HG02642 (cell line): ENCODE measurements around the gene ANK3.

ENCODE experiments used
- ATAC-seq: cut with Tn5 transposase; IDR thresholded peaks from one replicate; pipeline ENCODE4 v1.9.1; 2021; ENCODE audit warnings: mild to moderate bottlenecking; ENCODE audit not compliant: unreplicated experiment, poor library complexity

The ANK3 gene

GRCh38 chr10:60155099-60155877 lies 234.4 kb downstream of the ANK3 start:
- ATAC-seq = no peak

DNA sequence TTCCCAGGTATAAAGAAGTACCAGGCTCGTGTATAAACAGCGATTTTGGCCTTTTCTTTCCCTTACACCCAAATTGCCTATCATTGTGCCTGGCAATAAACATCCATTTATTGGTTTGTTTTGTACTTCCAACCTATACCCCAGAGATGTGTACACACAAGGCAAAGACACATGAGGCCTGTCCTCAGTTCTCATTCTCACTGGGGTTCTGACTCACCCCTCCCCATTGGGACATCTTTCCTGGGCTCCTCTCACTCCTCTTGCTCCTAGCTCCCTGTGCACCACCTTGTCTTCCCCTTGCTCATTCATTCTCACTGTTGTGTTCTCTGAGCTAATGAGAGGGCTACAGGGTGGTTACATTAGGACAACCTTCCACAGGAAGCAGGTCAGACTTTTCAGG lies 240.7 kb downstream of the ANK3 start:
- no peak for ATAC-seq

DNA sequence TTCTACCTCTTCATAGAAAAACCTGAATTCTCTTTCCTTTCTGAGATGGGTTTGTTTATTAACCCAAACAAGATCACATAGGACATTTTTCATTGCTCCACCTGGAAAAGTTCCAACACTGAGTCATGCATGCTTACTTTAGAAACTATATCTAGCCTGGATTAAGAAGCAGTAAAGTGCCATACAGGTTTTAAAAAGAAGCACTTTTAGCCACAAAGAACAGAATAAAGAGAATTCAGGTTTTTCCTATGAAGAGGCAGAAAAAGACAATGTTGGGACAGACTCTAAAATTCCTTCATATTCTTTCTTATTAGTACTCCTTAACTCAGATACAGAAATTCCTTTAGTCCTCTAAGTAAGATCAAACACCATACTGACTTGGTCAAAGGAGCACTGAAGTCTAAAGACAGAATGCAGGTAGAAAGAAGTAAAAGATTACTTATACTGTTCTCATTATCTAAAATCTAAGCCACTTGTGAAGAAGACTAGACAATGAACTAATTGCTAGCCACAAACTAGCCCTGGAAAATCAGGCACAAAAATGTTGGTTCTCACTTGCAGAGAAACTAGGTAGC lies 241.3 kb downstream of the ANK3 start:
- no peak for ATAC-seq

- ATAC-seq = no peak
These were observed 242.0 kb downstream of the ANK3 start for GRCh38 chr10:60147576-60148265.

GRCh38 chr10:60147025-60147424 lies 242.7 kb downstream of the ANK3 start:
- ATAC-seq = no peak

DNA sequence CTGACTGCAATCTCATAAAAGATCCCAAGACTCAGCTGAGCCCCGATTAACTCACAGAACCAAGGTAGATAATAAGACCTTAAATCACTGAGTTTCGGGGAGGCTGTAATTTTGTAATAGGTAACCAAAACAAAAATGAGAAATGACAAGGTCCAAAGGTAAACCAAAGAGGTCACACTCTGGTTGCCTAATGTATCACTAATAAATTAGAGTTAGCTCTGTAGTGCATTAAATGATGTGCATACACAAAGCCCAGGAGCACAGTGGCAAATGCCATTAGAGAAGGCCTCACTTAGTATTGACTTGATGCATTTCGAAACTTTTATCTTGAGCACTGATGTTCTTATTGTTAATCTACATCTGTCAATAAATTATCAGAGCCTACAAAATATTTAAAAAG lies 245.6 kb downstream of the ANK3 start:
- ATAC-seq = no peak

GRCh38 chr10:60142736-60143135 lies 246.9 kb downstream of the ANK3 start:
- no peak for ATAC-seq

DNA sequence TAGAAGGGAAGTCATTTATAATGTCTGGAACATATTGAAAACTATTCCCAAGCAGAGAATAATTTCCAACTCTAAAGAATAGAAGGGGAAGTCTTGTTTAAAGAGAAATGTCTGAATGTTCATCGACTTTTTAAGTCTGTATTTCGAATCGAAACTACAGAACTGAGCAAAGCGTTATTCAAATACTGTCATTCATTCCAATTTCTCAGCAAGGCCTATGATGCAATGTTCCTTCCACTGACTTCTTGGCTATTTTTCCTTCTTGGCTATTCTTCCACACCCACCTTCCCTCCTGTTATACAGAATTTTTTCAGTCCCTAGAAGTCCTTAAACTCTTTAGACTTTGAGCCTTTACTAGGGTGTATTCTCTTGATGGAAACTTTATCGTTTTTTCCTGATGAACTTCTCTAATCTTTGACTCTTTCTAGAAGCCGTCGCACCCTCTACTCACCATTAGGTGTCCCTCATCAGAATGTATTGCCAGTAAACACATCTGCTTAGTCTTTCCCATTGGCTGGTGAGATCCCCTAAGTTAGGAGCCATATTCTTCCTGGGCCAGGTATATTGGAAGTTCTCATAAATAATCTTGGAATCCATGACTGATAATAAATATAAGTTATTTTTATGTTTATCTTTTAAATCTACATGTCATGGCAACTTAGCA lies 247.6 kb downstream of the ANK3 start:
- ATAC-seq = no peak

DNA sequence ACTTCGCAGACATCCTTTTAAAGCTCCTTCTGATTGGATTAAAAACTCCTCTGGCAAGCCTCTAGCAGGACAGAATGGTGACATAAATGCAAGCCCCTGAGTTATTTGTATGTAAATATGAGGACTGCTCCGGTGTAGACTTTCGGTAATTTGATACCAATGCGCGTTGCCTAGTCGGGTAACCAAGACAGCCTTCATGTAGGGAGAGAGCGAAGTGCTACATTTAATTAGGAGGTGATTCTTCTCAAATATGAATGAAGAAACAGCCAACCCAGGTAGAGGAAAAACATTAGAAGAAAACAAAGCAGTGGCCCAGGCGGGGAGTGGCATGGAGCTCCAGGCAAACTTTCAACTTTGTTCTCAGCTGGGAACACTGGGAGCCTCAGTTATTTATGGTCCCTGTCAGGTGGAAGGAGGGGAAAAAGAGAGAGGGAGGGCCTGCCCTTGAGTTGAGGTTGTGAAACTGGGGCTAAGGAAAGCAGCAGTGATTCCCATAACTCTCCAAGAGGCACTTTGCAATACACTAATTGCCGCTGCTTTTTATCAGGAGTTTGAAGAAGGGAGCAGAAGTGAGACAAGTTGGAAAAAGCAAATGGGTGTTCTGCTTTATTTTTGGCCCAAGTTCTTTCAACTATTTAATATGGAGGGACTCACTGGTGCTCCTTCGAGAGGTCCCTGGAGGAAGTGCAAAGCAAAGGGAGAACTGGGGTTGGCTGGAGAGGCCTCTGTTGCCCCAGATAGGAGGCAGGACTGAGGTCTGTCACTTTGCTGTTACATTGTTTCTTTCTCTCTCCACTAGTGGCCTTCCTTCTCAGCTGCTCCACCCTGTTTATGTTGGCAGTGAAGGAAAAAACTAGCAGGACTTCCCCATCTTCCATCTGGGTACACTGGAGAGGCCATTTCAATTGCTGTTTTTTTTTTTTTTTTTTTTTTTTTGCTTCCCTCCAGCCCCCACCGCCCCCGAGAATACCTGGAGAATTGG lies 248.7 kb downstream of the ANK3 start:
- no peak for ATAC-seq

- ATAC-seq = no peak
These were observed 249.7 kb downstream of the ANK3 start for GRCh38 chr10:60139798-60140566.

DNA sequence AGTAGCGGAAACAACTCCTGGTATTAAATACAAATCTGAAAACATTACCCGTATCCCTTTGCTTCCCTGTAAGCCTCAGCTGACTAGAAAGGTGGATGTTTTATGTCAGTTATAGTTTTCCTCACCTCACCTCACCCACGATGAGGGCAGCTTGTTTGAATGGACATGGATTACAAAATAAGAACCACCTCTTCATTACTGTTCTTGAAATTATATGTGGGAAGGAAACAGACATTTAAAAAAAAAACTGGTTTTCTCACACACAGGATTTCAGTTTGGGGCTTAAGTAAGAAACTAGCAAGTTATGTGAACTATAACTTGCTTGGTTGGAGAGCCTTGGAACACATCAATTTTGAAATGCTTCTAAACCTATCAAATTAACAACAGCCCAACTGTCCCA lies 250.4 kb downstream of the ANK3 start:
- ATAC-seq = no peak

GRCh38 chr10:60138842-60139241 lies 250.8 kb downstream of the ANK3 start:
- no peak for ATAC-seq

DNA sequence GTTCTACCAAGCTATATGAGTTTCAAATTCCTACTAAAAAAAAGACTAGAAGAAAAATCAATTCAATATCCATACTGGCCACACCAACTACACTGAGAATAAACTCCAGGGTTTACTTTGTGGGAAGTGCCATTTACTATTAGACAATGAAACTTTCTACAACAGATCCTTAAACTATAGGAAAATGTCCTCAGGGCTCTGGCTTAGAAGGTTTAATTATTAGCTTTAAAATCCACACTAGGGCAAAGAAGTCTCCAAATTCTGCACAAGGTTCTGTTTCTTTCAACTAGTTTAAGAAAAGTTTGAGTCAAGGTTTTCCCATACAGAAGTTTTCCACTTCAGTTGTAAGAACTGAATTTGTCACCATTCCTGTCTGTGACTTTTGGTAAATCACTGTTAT lies 251.6 kb downstream of the ANK3 start:
- ATAC-seq = no peak

DNA sequence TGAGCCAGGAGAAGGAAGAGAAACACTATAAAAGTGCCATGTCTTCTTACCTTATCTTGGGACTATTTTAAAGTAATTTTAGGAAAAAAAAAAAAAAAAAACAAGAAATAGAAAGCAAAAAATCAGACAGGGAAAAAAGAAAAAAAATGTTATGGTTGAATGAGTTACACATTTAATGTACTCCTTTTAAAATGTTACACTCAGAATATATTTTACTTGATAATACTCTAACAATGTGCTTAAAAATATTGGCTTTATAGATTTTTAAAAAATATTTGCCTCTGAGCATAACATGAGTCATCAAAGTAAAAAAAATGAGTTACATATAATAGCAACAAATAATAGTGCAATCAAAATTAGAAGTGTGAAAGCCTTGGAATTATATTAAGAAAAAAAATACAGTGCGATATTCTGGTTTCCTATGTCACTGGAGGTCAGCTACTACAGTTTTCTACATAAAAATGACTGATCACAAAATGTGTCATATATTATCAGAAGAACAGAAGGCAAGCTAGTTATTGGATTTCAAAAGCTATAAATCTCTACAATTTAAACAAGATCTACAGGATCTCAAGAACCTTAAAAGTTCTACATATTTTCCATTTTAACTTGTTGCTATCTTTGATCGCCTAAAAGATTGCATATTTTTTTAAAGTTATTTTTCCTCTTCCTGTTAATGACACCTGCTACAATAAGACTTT lies 252.2 kb downstream of the ANK3 start:
- ATAC-seq = no peak

- ATAC-seq = no peak
These were observed 254.7 kb downstream of the ANK3 start for GRCh38 chr10:60135020-60135419.

DNA sequence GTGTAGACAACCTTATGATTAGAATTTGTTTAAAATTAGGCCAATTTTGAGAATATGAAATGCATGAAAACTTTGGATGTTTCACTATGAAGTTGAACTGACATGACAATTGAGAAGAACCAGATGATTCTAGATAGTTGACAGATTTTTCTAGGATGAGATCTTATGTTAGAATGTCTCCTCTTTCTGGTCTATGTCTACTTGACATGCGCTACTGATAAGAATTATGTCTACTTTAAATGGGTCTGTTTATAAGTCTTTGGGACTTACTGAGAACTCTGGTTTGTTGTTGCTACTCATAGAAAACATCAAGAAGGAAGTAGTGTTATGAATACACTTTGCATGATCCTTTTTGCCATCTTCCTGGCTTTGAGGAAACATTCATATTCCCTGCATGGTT lies 255.1 kb downstream of the ANK3 start:
- no peak for ATAC-seq

DNA sequence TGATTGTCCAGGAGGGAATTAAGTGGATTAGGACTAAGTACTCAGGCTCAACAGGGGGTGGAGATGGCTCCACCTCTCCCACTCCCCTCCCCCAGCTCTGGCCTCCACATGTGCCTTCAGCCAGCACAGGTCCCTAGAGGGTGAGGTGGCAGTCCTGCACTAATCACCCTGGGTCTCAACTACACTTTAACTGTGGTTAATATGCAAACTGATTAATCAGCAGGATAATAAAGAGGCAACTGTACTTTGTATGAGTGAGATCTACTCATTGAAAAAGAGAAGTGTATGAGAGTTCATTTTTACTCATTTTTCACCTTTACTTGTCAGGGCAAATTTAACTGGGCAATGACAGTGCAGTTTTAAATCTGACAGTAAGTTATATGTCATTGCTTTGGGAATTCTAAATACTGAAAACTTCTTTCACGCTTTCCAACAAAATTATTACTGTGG lies 259.5 kb downstream of the ANK3 start:
- peak; percentile 40 for ATAC-seq

- ATAC-seq = no peak
These were observed 263.8 kb downstream of the ANK3 start for GRCh38 chr10:60125895-60126294.

- no peak for ATAC-seq
These were observed 265.1 kb downstream of the ANK3 start for GRCh38 chr10:60124536-60124935.
